GM18502 (cell line): ENCODE data around the gene TFRC.
"Not testable (repeated sequence)": the region's sequence is repeated elsewhere in the genome, so short reads cannot be mapped to it uniquely, and the experiment has no call there.

ENCODE experiments used
- ATAC-seq: cut with Tn5 transposase; IDR thresholded peaks from one replicate; pipeline ENCODE4 v1.9.1; 2021; ENCODE audit warnings: mild to moderate bottlenecking; ENCODE audit not compliant: unreplicated experiment, poor library complexity

The TFRC gene

GRCh38 chr3:196087906-196088305 lies 6.0 kb upstream of the TFRC start:
- no peak for ATAC-seq

GRCh38 chr3:196082619-196082971 lies 705 bp upstream of the TFRC start:
- ATAC-seq: no peak

- peak; percentile 41 for ATAC-seq
Measured at GRCh38 chr3:196081002-196081833, 672 bp downstream of the TFRC start.

- ATAC-seq: not testable (repeated sequence)
Measured at GRCh38 chr3:196080101-196080846, 1.6 kb downstream of the TFRC start.

GRCh38 chr3:196079682-196080081 lies 2.2 kb downstream of the TFRC start:
- ATAC-seq: no peak

- no peak for ATAC-seq
Measured at GRCh38 chr3:196075013-196075412, 6.9 kb downstream of the TFRC start.

- ATAC-seq: peak; percentile 73
Measured at GRCh38 chr3:196073255-196073753, 8.6 kb downstream of the TFRC start.

GRCh38 chr3:196072313-196072712 lies 9.6 kb downstream of the TFRC start:
- no peak for ATAC-seq

- ATAC-seq: not testable (repeated sequence)
Measured at GRCh38 chr3:196068812-196069211, 13.1 kb downstream of the TFRC start.

- ATAC-seq: no peak
Measured at GRCh38 chr3:196067439-196067838, 14.5 kb downstream of the TFRC start.

- ATAC-seq: no peak
Measured at GRCh38 chr3:196063971-196064370, 17.9 kb downstream of the TFRC start.

GRCh38 chr3:196063456-196063855 lies 18.4 kb downstream of the TFRC start:
- no peak for ATAC-seq

- ATAC-seq: no peak
Measured at GRCh38 chr3:196063049-196063448, 18.8 kb downstream of the TFRC start.

GRCh38 chr3:196060834-196061233 lies 21.1 kb downstream of the TFRC start:
- no peak for ATAC-seq

- ATAC-seq: no peak
Measured at GRCh38 chr3:196057760-196058331, 24.0 kb downstream of the TFRC start.

- ATAC-seq: not testable (repeated sequence)
Measured at GRCh38 chr3:196056371-196056770, 25.5 kb downstream of the TFRC start.

GRCh38 chr3:196055683-196056270 lies 26.1 kb downstream of the TFRC start:
- ATAC-seq: no peak

- no peak for ATAC-seq
Measured at GRCh38 chr3:196055240-196055639, 26.6 kb downstream of the TFRC start.

GRCh38 chr3:196054661-196055060 lies 27.2 kb downstream of the TFRC start:
- no peak for ATAC-seq

- ATAC-seq: no peak
Measured at GRCh38 chr3:196053487-196053886, 28.4 kb downstream of the TFRC start.
